Left lung (tissue), 10 donors: ENCODE measurements around the gene CMIP. TPM values are rescaled to one million over a fixed set of nuclear protein-coding genes. Genes with fewer than 3 reads are reported as not detected.

Experiments used
- ATAC-seq: fragments of 200-7000 bp; cut with Tn5 transposase; one replicate; pipeline ENCODE4 v1.9.1; 2020; ENCODE audit warnings: moderate library complexity
- DNase-seq, 4 donors: peaks; one replicate each; pipeline ENCODE4 v3.0.0-alpha.2; 2013 to 2020
- H3K27ac ChIP-seq, 2 donors: fragments of 200-600 bp; sonication (generic) in 1 of 2; one replicate each; pipeline versions ENCODE4 v1.5.0 to v1.8.0; 2020 to 2021
- H3K27me3 ChIP-seq, 2 donors: fragments of 200-600 bp; sonication (generic) in 1 of 2; one replicate each; pipeline versions ENCODE4 v1.5.0 to v1.8.0; 2020 to 2021
- H3K36me3 ChIP-seq, 2 donors: fragments of 200-600 bp; sonication (generic) in 1 of 2; one replicate each; pipeline versions ENCODE4 v1.5.0 to v1.8.0; 2020 to 2021
- H3K4me1 ChIP-seq, 2 donors: fragments of 200-600 bp; one replicate each; pipeline ENCODE4 v1.8.0; 2021
- H3K4me3 ChIP-seq, 2 donors: fragments of 200-600 bp; sonication (generic) in 1 of 2; one replicate each; pipeline versions ENCODE4 v1.5.0 to v1.8.0; 2020 to 2021; ENCODE audit warnings: mild to moderate bottlenecking in 1 of 2
- H3K9me3 ChIP-seq, 2 donors: fragments of 200-600 bp; sonication (generic) in 1 of 2; one replicate each; pipeline versions ENCODE4 v1.5.0 to v1.8.0; 2020 to 2021
- intact Hi-C, 2 donors: fragments of 100-400 bp; cut with DNase I; formaldehyde crosslinking; loops; one replicate each; pipeline versions ENCODE4 v1.11.2 to v1.14.2; 2022
- polyA plus RNA-seq, 6 donors: library from polyadenylated mRNA; unstranded; fragments of 120-200 nt; gene quantifications; one replicate each; pipeline ENCODE4 v1.2.1, GENCODE V29; 2013; ENCODE audit not compliant: insufficient read length in 6 of 6
- total RNA-seq, 2 donors: library from RNA; stranded (reverse); fragmentation: NEBNext Ultra II Directional; extraction: Animal tissue kit (Norgen Biotek cat#: 25700); gene quantifications; one replicate each; pipeline ENCODE4 v1.2.1, GENCODE V29; 2021
- TF ChIP-seq, protein P1 (sequence below), 2 donors: fragments of 200-600 bp; sonication (generic) in 1 of 2; IDR thresholded peaks; one replicate each; pipeline versions ENCODE4 v1.5.0 to v1.8.0; 2021; ENCODE audit warnings: antibody characterized with exemption in 2 of 2
- donor health status: DM: no; HTN: yes; CAD: no.
- donor health status: DM: no; HTN: no; CAD: no.

The CMIP gene
- total and polyA plus RNA-seq, 8 donors: 35.3 to 55.8 (median 40.4) TPM

DNA sequence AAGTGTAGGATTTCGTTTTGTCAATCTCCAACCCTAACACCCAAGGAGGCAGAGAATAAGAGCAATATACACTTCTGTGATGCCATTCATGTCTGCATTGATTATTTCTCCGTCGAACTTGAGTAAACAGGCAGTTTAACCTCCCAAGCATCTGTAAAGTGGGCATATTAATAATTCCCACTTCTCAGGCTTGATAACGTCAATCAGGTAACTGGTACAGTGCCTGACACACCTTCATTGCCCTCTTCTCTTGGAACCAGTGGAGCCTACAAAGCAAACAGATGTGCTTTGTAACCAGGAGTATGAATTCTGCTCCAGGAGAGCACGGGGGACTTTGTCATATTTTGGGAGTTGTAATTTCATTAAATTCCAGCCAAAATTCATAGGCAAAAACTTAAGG is 302.0 kb downstream of the CMIP start:
- H3K27me3 ChIP-seq: no peaks in the 10 kb centered on the region
- peaks cover 0 to 17% of the 10 kb centered on the region in 2 donors for H3K4me1 ChIP-seq
- no peak for DNase-seq
- H3K9me3 ChIP-seq: no peaks in the 10 kb centered on the region
- intact Hi-C loops: no loop called here
- H3K36me3 ChIP-seq: no peaks in the 10 kb centered on the region
- peak overlapping the region; percentile 18 to 40 for H3K4me3 ChIP-seq
- H3K27ac ChIP-seq: no peak overlapping the region
- TF ChIP-seq, protein P1, sequence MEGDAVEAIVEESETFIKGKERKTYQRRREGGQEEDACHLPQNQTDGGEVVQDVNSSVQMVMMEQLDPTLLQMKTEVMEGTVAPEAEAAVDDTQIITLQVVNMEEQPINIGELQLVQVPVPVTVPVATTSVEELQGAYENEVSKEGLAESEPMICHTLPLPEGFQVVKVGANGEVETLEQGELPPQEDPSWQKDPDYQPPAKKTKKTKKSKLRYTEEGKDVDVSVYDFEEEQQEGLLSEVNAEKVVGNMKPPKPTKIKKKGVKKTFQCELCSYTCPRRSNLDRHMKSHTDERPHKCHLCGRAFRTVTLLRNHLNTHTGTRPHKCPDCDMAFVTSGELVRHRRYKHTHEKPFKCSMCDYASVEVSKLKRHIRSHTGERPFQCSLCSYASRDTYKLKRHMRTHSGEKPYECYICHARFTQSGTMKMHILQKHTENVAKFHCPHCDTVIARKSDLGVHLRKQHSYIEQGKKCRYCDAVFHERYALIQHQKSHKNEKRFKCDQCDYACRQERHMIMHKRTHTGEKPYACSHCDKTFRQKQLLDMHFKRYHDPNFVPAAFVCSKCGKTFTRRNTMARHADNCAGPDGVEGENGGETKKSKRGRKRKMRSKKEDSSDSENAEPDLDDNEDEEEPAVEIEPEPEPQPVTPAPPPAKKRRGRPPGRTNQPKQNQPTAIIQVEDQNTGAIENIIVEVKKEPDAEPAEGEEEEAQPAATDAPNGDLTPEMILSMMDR (IDR thresholded peaks at IDR 0.05): no peak
- ATAC-seq: no peak

DNA sequence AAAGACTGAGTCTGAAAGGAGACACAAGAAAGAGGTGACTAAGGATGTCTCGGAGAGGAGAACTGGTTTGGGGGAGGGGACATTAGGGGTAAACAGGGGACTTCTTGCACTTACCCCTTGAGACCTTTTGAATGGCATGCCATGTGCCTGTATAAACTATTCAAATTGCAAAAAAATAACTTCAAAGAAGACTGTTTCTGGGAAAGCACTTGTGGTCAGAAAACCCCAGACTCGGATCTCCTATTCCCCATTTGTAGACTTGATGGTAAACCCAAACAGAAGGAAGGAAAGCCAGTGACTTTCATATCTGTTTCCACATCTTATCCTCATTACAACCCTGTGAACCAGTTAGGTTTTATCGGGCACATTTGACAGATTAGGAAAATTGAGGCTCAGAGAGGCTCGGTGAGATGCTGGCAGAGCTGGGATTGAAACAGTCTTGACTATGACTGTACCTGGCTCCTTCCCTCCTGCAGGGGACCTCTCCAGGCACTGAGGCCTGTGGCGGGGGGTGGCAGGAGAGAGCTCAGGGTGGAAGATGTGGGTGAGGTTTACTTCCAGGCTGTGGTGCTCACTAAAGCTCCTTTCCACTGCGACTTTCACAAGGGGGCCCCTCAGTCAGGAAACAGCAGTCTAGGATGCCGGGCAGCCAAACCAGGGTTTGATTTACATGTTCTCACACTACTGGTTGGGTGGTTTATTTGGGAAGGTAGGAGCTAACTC is 304.0 kb downstream of the CMIP start:
- peaks cover 5 to 33% of the 10 kb centered on the region in 2 donors for H3K4me1 ChIP-seq
- H3K27me3 ChIP-seq: no peaks in the 10 kb centered on the region
- DNase-seq (no peak), ATAC-seq (no peak)
- intact Hi-C loops: no loop called here
- TF ChIP-seq, protein P1 (IDR thresholded peaks at IDR 0.05): no peak
- H3K9me3 ChIP-seq: no peaks in the 10 kb centered on the region
- H3K4me3 ChIP-seq: no peak overlapping the region
- H3K27ac ChIP-seq: no peak overlapping the region
- H3K36me3 ChIP-seq: no peaks in the 10 kb centered on the region

DNA sequence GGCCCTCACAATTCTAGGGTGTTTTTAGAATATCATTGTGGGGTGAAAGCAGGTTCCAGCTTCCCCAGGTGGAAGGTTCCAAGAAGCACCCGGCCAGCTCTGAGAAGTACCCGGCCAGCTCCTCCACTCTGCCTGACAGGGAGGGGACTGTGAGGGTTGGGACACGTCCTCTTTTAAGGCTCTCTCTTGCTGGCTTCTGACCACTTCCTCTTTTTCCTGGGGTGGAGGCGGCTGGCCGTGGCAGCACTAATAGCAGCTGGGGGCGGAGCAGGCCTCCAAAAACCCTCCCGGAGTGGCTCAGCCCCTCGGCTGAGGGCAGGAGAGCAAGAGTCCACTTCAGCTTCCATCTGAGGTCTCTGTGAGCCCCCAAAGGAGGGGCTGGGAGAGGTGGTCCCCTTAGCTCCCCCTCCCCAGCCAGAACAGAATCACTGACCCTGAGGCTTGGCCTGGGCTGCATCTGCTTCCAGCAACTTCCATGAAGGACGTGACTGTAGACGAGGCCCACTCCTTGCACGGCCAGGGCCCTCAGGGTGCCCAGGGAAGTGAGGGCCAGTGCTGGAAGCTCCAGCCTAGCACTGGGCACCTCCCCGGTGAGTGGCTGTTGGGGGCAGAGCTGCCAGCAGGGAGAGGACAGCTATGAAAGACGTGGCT is 307.7 kb downstream of the CMIP start:
- H3K4me1 ChIP-seq: peaks cover 5 to 45% of the 10 kb centered on the region in 2 donors
- intact Hi-C loops: no loop called here
- TF ChIP-seq, protein P1 (IDR thresholded peaks at IDR 0.05): no peak
- H3K36me3 ChIP-seq: no peaks in the 10 kb centered on the region
- H3K9me3 ChIP-seq: no peaks in the 10 kb centered on the region
- DNase-seq (peak in 3 of 4 donors; percentile 19 to 93 (median 87)), ATAC-seq (peak; percentile 91)
- no peaks in the 10 kb centered on the region for H3K27me3 ChIP-seq
- H3K27ac ChIP-seq: peak overlapping the region; percentile 73 to 87
- H3K4me3 ChIP-seq: no peak overlapping the region

DNA sequence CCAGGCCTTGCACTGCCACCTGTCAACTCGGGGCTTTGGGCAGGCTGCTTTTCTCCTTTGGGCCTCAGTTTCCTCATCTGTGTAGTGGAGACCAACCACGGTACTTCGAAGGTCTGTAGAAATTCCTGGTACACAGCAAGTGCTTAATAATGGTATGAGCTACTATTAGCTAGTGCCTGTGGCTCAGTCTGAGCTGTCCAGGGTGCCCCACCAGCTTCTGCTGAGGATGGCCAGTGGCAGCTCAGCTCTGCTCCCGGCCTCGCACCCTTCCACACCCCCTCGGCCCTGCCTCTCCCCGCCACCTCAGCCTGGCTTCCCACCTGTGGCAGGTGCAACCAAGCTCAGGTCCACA is 308.2 kb downstream of the CMIP start:
- H3K4me1 ChIP-seq: peaks cover 5 to 48% of the 10 kb centered on the region in 2 donors

DNA sequence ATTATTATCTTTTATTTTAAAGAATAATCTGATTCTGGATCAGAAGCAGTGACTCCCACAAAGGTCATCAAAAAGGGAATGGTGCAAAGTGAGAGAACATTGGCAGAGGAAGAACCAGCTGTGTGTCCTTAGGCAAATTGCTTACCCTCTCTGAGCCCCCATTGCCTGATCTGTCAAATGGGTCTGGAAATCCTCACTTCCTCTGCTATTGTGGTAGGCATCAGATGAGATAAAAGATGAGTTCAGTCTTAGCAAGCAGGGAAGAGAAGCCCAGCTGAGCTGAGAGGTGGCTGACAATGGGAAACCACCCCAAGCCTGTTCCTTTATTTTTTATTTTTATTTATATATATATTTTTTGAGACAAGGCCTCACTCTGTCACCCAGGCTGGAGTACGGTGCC is 310.2 kb downstream of the CMIP start:
- ATAC-seq (no peak), DNase-seq (no peak)
- Histone ChIP-seq H3K27me3 (no peaks in the 10 kb centered on the region), H3K4me3 (no peak overlapping the region), H3K27ac (no peak overlapping the region), H3K4me1 (peaks cover 5 to 52% of the 10 kb centered on the region in 2 donors), H3K9me3 (no peaks in the 10 kb centered on the region), H3K36me3 (no peaks in the 10 kb centered on the region)
- TF ChIP-seq, protein P1 (IDR thresholded peaks at IDR 0.05): no peak
- intact Hi-C loops: no loop called here

More for the DNA sequence above, 308.2 kb downstream of the CMIP start:
- TF ChIP-seq, protein P1 (IDR thresholded peaks at IDR 0.05): no peak
- peak overlapping the region; percentile 73 to 87 for H3K27ac ChIP-seq
- no peak overlapping the region for H3K4me3 ChIP-seq
- no peaks in the 10 kb centered on the region for H3K27me3 ChIP-seq
- DNase-seq (no peak), ATAC-seq (peak; percentile 6)
- intact Hi-C loops: no loop called here
- H3K36me3 ChIP-seq: no peaks in the 10 kb centered on the region
- H3K9me3 ChIP-seq: no peaks in the 10 kb centered on the region
